Left colon (tissue), 2 donors: ENCODE measurements around the gene FANCE. TPM values are rescaled to one million over a fixed set of nuclear protein-coding genes. Genes with fewer than 3 reads are reported as not detected.
"Not testable (repeated sequence)": the region's sequence is repeated elsewhere in the genome, so short reads cannot be mapped to it uniquely, and the experiment has no call there.

Experiments
- ATAC-seq: fragments of 200-7000 bp; cut with Tn5 transposase; one replicate; pipeline ENCODE4 v1.9.1; 2020; ENCODE audit warnings: mild to moderate bottlenecking, moderate library complexity
- DNase-seq, 2 donors: peaks; one replicate each; pipeline ENCODE4 v3.0.0-alpha.2; 2020
- intact Hi-C, 2 donors: fragments of 100-400 bp; cut with DNase I in 1 of 2; cut with micrococcal nuclease in 1 of 2; formaldehyde crosslinking; loops; one replicate each; pipeline versions ENCODE4 v1.11.2 to v1.14.0; 2022; cut with DNase I, micrococcal nuclease
- microRNA-seq, 2 donors: library from miRNA; unstranded; fragments of <30 nt; microRNA quantifications; one replicate each; pipeline versions ENCODE4 v1.1.0 to v1.2.0, GENCODE V29; 2020
- total RNA-seq, 2 donors: library from RNA; stranded (reverse); fragmentation: NEBNext Ultra II Directional; extraction: Animal tissue kit (Norgen Biotek cat#: 25700); gene quantifications; one replicate each; pipeline ENCODE4 v1.2.1, GENCODE V29; 2021
- donor health status: DM: no; HTN: no; CAD: no.
- donor health status: DM: yes; HTN: yes; CAD: no.

Gene FANCE
- total RNA-seq, 2 donors from 2014 or later = 3.8 to 4.9 TPM

DNA sequence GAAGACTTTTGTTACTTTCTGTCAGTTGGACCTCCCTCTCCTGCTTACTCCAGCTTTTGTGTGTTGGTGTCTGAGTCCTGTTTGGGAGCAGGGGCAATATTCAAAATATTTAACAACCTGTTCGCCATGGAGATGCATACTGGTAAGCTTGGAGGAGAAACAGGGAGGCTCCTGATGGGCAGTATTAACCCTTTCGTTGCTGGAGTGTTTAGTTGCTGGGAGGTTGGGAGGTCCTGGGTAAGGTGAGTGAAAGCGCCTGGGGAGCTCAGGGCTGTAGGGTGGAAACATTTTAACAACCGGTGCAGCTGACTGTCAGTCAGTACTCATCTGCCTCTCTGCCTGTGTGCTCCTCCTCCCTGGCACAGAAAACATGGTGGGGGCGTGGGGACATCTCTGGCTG, 56.4 kb downstream of the FANCE start:
- DNase-seq (no peak), ATAC-seq (no peak)
- intact Hi-C loops = no loop called here

DNA sequence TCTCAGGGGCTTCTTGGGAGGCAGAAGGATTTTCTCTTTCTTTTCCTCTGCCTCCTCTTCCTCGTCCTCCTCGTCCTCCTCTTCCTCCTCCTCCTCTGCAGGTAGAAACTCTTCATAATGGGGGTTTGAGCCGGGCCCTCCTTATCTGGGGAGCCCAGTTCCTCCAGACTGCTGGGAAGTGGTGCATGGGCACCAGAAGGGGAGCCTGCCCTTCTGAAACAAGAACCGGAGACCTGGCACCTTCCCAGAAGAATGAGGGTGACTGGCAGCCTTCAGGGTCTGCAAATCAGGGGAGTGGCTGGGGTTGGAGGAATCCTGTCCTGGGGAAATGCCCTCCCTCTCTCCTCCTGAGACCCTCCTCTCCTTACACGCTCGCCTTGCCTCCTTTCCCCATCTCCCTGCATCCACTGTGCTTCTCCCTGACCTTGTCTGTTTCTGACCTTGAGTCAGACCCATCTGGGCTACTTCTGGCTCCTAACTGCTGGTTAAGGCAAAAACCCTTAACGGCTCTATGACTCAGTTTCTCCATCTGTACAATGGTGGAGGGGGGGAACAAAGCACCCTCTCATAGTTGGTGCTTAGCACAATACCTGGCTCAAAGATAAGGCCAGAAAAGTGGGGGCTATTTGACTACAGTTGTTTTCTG, 58.9 kb downstream of the FANCE start:
- no peak for ATAC-seq
- intact Hi-C loops = no loop called here
- DNase-seq = no peak

DNA sequence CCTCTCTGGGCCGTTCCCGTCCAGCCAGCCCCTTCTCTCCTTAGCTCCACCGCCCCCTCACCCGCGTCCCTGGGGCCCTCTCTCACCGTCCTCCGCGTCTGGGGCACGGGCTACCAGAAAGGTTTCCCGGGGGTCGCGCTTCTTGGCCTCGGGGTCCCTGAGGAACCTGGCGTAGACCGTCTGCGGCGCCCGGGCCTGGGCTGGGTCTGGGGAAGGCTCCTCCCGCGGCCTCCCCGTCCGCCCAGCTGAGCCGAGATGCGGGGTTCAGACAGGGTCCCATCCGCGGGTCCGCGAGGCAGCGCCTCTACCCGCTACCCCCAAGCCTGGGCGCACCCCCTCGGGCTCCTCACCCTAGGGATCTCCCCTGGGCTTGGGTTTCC, 59.4 kb downstream of the FANCE start:
- intact Hi-C loops = no loop called here
- DNase-seq (no peak), ATAC-seq (no peak)

DNA sequence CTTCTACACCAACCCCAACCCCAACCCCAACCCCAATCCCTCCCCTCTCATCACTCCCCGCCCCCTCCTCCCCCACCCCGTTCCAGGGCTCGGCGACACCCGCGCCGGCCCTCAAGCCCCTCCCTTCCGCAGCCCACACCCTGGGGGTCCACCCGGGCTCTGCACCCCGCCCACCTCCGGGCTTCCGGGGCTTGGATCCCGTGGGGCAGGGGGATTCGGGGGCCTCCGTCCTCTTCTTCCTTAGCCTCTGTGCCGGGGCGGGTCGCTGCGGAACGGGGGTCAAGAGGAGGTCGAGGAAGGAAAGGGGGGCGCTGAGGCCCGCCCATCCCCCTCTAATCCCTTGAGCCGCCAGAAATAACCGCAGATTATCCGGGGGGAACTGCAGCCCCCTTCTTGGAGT, 59.9 kb downstream of the FANCE start:
- intact Hi-C loops = no loop called here
- DNase-seq = no peak
- ATAC-seq = no peak

DNA sequence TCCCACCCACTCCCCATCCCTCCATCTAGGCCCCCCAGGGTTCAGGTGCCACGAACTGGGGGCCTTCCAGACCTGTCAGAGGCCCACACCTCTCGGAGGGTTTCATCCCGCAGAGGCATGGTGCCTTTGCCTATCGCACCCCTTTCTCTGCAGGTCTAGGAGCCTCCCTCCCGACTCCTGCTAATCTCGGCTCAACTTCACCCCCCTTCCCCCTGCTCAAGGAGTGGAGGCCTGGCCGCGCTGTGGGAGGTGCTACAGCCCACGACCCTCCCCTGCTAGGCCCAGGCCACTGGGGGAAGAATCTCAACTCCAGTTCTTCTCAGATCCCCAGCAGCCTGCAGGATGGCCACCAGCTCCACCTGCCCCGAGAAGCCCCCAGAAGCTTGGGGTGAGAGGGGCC, 60.6 kb downstream of the FANCE start, which contains the start of gene TULP1:
Gene TULP1 (minus strand): TSS at position 157 of the 400 bp plus-strand sequence. CDS start 38 bp downstream, at position 119.
- ATAC-seq = no peak
- no peak for DNase-seq
- intact Hi-C loops = no loop called here

DNA sequence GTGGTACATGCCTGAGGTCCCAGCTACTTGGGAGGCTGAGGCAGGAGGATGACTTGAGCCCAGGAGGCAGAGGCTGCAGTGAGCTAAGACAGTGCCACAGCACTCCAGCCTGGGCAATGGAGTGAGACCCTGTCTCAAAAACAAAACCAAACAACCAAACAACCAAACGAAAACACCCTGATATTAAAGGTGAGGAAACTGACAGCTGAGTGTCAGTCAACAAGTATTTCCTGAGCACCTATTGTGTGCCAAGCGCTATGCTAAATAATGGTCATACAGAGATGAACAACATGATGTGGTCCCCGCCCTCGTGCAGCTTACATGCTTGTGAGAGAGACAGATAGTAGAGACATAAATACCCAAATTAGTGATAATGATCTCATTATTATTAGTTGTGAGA, 62.4 kb downstream of the FANCE start:
- DNase-seq (no peak), ATAC-seq (no peak)
- intact Hi-C loops = no loop called here

DNA sequence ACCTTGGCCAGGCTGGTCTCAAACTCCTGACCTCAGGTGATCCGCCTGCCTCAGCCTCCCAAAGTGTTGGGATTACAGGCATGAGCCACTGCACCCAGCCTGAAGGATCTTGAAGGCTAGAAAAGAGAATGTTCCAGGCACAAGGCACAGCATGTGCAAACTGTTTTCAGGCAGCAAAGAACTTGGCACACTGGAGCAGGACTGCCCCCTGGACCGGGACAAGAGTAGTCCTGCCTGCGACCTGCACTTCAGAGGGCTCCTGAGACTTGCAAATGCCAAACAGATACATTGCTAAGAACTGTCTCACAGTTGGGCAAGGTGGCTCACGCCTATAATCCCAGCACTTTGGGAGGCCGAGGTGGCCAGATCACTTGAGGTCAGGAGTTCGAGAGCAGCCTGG, 63.8 kb downstream of the FANCE start:
- intact Hi-C loops, ATAC-seq, DNase-seq: not testable (repeated sequence)

Small RNA genes within 50 kb of the gene (microRNA-seq; reads per million reads assigned to microRNA genes)
- gene MIR7111 = 0 to 1.1 reads per million in 2 donors

Other genes starting within 250 kb of the FANCE start
- under 1 TPM; 0.09 to 0.67 TPM for gene SCUBE3, start 238.4 kb upstream of the FANCE start, total RNA-seq
- gene ZNF76, start 192.6 kb upstream of the FANCE start, total RNA-seq = 10 to 100 TPM; 29.1 to 33.5 TPM
- gene DEF6, start 154.5 kb upstream of the FANCE start, total RNA-seq = 10 to 100 TPM; 10.3 to 10.5 TPM
- 10 to 100 TPM; 36.0 to 68.0 TPM for gene PPARD, start 109.8 kb upstream of the FANCE start, total RNA-seq
- 100 to 1,000 TPM; 901 to 914 TPM for gene RPL10A, start 16.1 kb downstream of the FANCE start, total RNA-seq
- gene TEAD3, start 44.7 kb downstream of the FANCE start, total RNA-seq = 10 to 100 TPM; 25.5 to 32.1 TPM
- not detected for gene TULP1, start 60.6 kb downstream of the FANCE start, total RNA-seq
- 100 to 1,000 TPM in 1 of 2 donors, 10 to 100 TPM in 1; 40.3 to 252 TPM for gene FKBP5, start 236.6 kb downstream of the FANCE start, total RNA-seq